22Rv1 (cell line): ENCODE measurements around the gene SLC26A6.

ENCODE experiments used
- ZFX ChIP-seq: fragments of 450-650 bp; IDR thresholded peaks from 2 replicates; pipeline ENCODE4 v1.6.1; 2017; ENCODE audit warnings: antibody characterized with exemption, borderline replicate concordance
- TF ChIP-seq, protein P1 (sequence below): fragments of 450-650 bp; IDR thresholded peaks from 2 replicates; pipeline ENCODE4 v1.5.1; 2017; ENCODE audit warnings: mild to moderate bottlenecking

DNA sequence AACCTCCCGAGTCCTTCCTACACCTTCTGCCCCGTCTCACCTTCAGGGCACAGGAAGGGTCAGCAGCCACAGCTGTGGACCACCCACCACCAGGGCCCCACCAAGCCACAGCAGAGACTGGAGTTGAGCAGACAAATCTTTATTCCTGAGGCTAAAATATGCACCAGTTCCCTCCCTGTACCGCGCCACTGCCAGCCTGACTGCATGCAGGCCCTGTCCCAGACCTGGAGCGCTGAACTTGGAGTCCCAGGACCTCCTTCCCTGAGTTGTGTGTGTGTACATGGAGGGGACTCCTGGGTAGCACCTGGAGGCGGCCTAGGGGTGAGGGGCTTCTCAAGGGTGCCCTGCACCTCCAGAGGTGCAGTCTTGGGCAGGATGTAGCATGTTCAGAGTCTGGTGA, 9.7 kb downstream of the SLC26A6 start:
- TF ChIP-seq, protein P1, sequence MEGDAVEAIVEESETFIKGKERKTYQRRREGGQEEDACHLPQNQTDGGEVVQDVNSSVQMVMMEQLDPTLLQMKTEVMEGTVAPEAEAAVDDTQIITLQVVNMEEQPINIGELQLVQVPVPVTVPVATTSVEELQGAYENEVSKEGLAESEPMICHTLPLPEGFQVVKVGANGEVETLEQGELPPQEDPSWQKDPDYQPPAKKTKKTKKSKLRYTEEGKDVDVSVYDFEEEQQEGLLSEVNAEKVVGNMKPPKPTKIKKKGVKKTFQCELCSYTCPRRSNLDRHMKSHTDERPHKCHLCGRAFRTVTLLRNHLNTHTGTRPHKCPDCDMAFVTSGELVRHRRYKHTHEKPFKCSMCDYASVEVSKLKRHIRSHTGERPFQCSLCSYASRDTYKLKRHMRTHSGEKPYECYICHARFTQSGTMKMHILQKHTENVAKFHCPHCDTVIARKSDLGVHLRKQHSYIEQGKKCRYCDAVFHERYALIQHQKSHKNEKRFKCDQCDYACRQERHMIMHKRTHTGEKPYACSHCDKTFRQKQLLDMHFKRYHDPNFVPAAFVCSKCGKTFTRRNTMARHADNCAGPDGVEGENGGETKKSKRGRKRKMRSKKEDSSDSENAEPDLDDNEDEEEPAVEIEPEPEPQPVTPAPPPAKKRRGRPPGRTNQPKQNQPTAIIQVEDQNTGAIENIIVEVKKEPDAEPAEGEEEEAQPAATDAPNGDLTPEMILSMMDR: no peak
- TF ChIP-seq ZFX: no peak
